ENCODE measurements around the gene OTOG.

Gene OTOG

GRCh38 chr11:17526326-17526725 is 20.7 kb upstream of the OTOG start:
- TF ChIP-seq, protein P1, sequence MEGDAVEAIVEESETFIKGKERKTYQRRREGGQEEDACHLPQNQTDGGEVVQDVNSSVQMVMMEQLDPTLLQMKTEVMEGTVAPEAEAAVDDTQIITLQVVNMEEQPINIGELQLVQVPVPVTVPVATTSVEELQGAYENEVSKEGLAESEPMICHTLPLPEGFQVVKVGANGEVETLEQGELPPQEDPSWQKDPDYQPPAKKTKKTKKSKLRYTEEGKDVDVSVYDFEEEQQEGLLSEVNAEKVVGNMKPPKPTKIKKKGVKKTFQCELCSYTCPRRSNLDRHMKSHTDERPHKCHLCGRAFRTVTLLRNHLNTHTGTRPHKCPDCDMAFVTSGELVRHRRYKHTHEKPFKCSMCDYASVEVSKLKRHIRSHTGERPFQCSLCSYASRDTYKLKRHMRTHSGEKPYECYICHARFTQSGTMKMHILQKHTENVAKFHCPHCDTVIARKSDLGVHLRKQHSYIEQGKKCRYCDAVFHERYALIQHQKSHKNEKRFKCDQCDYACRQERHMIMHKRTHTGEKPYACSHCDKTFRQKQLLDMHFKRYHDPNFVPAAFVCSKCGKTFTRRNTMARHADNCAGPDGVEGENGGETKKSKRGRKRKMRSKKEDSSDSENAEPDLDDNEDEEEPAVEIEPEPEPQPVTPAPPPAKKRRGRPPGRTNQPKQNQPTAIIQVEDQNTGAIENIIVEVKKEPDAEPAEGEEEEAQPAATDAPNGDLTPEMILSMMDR (IDR thresholded peaks at IDR 0.05; ENCODE audit: borderline replicate concordance, insufficient read depth, low read depth, low read length): no peak
- no peak overlapping the region for H3K4me3 ChIP-seq (ENCODE audit: low read depth, low read length)

- no peak overlapping the region for H3K4me3 ChIP-seq (ENCODE audit: low read depth, low read length)
- TF ChIP-seq, protein P1 (IDR thresholded peaks at IDR 0.05; ENCODE audit: borderline replicate concordance, insufficient read depth, low read depth, low read length): no peak
Measured at GRCh38 chr11:17526931-17527627, 20.0 kb upstream of the OTOG start.

GRCh38 chr11:17527628-17527995 is 19.4 kb upstream of the OTOG start:
- TF ChIP-seq, protein P1 (IDR thresholded peaks at IDR 0.05; ENCODE audit: borderline replicate concordance, insufficient read depth, low read depth, low read length): no peak
- H3K4me3 ChIP-seq (ENCODE audit: low read depth, low read length): no peak overlapping the region

GRCh38 chr11:17528181-17528691 is 18.8 kb upstream of the OTOG start:
- H3K4me3 ChIP-seq (ENCODE audit: low read depth, low read length): no peak overlapping the region
- TF ChIP-seq, protein P1 (IDR thresholded peaks at IDR 0.05; ENCODE audit: borderline replicate concordance, insufficient read depth, low read depth, low read length): peak; percentile 73

GRCh38 chr11:17528906-17529843 is 17.9 kb upstream of the OTOG start:
- TF ChIP-seq, protein P1 (IDR thresholded peaks at IDR 0.05; ENCODE audit: borderline replicate concordance, insufficient read depth, low read depth, low read length): no peak
- no peak overlapping the region for H3K4me3 ChIP-seq (ENCODE audit: low read depth, low read length)

DNA sequence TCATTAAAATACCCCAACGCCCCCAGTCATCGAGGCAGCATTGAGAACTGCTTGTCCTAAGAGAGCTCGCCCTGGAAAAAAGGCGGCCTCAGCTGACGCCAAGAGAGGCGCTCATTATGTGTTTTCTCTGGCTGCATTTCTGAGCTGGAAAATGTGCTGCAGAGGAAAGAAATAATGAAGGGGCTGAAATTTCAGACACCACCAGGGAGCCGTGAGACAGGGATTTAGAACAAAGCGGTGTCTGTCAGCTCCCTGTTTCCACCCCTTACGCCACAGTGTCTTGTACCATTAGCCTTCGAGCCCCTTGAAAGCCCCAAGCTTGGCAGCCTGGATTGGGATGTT is 17.2 kb upstream of the OTOG start:
- no peak overlapping the region for H3K4me3 ChIP-seq (ENCODE audit: low read depth, low read length)
- TF ChIP-seq, protein P1 (IDR thresholded peaks at IDR 0.05; ENCODE audit: borderline replicate concordance, insufficient read depth, low read depth, low read length): no peak

Data from GM12875 (cell line).